Activated CD8-positive, alpha-beta memory T cell treated with anti-CD3 and anti-CD28 coated beads, Interleukin-2, amount 50 U/mL, for 48 hours (primary cell): ENCODE results near the gene ANKRD23.
"Not testable (repeated sequence)": the region's sequence is repeated elsewhere in the genome, so short reads cannot be mapped to it uniquely, and the experiment has no call there.

Experiments
- DNase-seq: peaks from one replicate; pipeline ENCODE4 v3.0.0-alpha.2; 2020

Gene ANKRD23

GRCh38 chr2:96843538-96844268 is at the start of gene ANKRD23:
ANKRD23 (minus strand) TSS chr2:96844021; CDS start chr2:96843992, 29 bp downstream.
- DNase-seq: no peak

GRCh38 chr2:96891591-96892333 is 47.9 kb upstream of the ANKRD23 start:
- DNase-seq: no peak

GRCh38 chr2:96890726-96891385 is 47.0 kb upstream of the ANKRD23 start:
- DNase-seq: no peak

- no peak for DNase-seq
Measured at GRCh38 chr2:96890252-96890651, 46.4 kb upstream of the ANKRD23 start.

- not testable (repeated sequence) for DNase-seq
Measured at GRCh38 chr2:96889502-96889901, 45.7 kb upstream of the ANKRD23 start.

- no peak for DNase-seq
Measured at GRCh38 chr2:96888072-96889011, 44.5 kb upstream of the ANKRD23 start.

- DNase-seq: no peak
Measured at GRCh38 chr2:96887493-96888012, 43.7 kb upstream of the ANKRD23 start.

- DNase-seq: no peak
Measured at GRCh38 chr2:96885432-96886347, 41.9 kb upstream of the ANKRD23 start.

- no peak for DNase-seq
Measured at GRCh38 chr2:96884299-96885094, 40.7 kb upstream of the ANKRD23 start.

- no peak for DNase-seq
Measured at GRCh38 chr2:96883306-96883705, 39.5 kb upstream of the ANKRD23 start.

GRCh38 chr2:96882906-96883305 is 39.1 kb upstream of the ANKRD23 start:
- DNase-seq: no peak

GRCh38 chr2:96882230-96882629 is 38.4 kb upstream of the ANKRD23 start:
- DNase-seq: no peak

- no peak for DNase-seq
Measured at GRCh38 chr2:96881349-96882195, 37.8 kb upstream of the ANKRD23 start.

GRCh38 chr2:96880891-96881273 is 37.1 kb upstream of the ANKRD23 start:
- no peak for DNase-seq

GRCh38 chr2:96879545-96880040 is 35.8 kb upstream of the ANKRD23 start:
- DNase-seq: no peak

- DNase-seq: no peak
Measured at GRCh38 chr2:96878796-96879544, 35.1 kb upstream of the ANKRD23 start.

GRCh38 chr2:96878171-96878570 is 34.4 kb upstream of the ANKRD23 start:
- DNase-seq: no peak

- no peak for DNase-seq
Measured at GRCh38 chr2:96877631-96878092, 33.8 kb upstream of the ANKRD23 start.
